Activated naive CD4-positive, alpha-beta T cell (primary cell): ENCODE data around the gene SPIRE2.

Experiments used
- DNase-seq, 4 experiments: peaks; one replicate each; lab custom pipeline; 2025; lab: John Stamatoyannopoulos, UW

SPIRE2 gene

DNA sequence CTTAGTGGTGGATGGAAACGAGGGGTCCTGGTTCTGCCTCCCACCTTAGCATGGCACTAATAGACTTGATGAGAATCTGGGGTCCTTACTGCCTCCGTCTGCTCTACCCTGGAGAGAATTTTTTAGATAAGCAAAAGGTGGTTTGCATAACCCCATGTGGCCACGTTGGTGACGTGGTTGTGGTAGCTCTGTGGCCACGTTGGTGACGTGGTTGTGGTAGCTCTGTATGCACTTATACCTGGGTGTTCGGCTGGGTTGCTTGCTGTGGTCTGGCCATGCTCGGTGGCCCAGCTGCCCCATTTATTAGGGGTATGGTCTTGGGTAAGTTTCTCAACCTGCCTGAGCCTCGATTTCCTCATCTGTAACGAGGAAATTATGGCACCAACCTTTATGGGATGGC, 13.0 kb downstream of the SPIRE2 start:
- DNase-seq: no peak

DNA sequence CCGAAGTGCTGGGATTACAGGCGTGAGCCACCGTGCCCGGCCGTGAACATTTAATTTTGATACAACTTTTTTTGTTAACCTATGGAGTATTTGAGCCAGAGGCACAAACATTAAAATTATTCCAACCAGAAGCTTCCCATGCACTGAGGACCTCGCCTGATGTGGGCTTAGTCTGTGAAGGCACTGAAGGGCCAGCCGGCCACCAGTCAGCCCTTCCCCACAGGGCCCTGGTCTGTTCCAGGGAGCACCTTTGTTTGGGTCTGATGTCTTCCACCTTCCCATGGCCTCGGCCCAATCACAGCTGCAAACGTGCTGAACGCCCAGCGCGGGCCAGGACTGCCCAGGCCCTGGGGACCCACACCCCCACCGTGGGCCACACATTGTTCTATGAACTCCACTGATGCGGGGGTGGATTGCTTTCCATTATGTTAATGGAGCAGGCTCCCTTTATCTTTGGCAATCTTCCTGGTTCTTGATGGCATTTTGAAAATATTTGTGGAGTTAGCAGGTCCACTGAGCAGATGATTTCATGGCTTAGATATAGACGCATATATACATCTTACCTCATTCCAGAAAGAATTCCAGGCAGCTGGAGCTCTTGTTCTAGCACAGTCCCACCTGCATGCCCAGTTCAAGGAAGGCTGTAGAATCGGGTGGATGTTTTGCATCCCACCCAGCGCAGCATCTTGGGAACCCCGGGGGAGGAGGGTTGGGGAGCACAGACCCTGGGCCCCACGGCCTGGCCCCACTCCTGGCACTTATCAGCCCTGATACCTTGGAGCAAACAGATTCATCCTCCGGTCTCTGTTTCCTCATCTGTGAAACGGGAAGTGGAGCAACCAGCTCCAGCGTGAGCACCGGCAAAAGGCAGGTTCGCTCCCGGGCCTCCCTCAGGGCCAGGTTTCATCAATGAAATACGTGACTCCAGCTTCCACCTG, 14.5 kb downstream of the SPIRE2 start:
- DNase-seq: no peak

GRCh38 chr16:89843409-89844350, 15.4 kb downstream of the SPIRE2 start:
- no peak for DNase-seq

DNA sequence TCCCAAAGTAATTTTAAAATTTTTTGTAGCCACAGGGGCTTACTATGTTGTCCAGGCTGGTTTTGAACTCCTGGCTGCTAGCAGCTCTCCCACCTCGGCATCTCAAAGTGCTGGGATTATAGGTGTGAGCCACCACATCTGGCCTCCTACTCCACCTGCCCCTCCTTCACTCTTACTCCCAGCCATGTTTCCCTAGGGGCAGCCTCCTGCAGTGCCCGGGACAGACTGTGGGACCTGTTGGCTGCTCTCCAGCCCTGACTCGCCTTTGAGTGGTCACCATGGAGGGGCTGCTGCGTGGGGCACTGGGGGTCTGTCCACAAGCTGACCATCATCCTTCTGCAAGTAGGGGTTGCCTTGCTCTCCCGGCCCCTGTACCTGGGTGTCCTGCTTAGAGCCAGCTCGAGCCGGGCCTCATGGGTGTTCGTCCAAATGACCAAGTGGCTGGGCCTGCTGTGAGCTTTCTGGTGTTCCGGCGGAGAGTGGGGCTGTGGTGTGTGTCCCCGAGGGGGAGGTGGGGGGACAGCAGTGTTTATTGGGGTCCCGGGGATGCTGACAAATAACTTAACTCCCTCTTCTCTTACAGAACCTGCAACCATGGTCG, 16.6 kb downstream of the SPIRE2 start:
- no peak for DNase-seq

- DNase-seq: peak in 1 of 4 experiments; percentile 11
These were observed 17.1 kb downstream of the SPIRE2 start for GRCh38 chr16:89845417-89845816.

DNA sequence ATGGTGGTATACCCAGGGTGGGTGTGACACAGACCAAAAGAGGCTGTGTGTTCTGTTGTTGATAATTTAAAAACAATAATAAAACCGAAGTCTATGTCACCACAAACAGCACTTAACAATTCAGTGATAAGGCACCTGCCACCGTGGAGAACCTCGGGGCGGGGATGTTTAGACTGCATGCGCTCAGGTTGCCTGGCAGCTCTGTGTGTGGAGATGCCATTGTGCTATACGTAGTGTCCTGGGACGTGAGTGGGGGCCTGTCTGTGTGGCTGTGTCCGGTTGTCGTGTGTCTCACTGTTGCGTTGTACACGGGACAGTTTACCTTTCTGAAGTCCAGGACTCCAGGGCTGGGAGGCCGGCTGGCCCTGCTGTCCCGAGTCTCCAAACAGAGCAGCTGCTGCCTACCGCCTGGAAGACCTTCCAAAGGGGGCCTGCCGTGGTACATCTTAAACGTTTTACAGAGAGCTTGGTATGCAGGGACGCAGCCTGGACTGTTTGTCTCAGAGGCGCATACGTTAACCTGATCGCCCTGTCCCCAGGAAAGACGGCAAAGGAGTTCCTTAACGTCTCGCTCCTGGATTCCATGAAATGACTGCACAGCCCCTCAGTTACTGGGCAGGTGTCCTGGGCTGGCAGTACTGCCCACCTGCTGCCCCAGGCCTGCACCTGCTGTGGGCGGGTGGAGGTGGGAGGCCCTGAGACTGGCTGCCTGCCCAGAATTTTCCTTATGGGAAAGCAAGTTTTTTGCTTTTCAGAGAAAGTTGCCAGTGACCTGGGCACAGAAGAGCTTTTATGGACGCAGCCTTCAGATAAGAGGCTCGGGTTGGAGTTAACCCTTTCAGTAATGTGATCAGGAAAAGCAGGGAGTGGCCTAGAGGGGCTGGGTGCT, 19.0 kb downstream of the SPIRE2 start:
- no peak for DNase-seq

DNA sequence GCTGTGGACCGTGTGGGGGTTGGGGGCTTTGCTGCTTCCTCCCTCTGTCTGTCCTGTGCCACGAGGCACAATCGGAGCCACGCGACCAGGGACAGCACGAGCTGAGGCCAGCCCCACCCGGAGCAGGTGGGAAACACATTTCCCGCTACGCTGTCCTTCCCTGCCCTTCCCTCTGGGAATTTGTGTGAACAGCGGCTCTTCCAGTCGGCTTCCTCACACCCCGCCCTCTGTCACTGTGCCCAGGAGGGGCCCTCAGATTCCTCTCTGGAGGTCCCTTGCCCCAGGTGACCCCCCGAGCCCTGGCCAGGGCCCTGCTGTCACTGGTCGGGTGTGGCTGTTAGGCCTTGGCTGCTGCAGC, 19.6 kb downstream of the SPIRE2 start:
- DNase-seq: no peak

DNA sequence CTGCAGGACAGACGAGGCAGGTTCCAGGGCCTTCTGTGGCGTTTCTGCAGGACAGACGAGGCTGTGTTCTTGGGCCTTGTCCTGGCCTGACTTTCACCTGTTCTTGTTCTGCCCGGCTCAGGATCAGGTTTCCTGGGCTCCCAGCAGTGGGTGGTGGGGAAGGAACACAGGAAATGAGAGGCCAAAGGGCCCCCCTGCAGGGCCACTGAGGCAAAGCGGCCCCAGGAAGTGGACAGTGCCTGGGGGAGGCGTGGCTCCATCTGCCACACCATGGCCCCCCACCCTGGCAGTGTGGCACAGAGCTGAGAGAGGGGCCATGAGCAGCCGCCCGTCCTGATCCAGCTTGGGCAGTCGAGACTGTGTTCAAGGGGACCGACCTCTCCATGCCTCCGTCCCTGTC, 20.7 kb downstream of the SPIRE2 start:
- no peak for DNase-seq

GRCh38 chr16:89853306-89853993, 25.2 kb downstream of the SPIRE2 start:
- DNase-seq: no peak

GRCh38 chr16:89855301-89855945, 27.1 kb downstream of the SPIRE2 start:
- DNase-seq: no peak

DNA sequence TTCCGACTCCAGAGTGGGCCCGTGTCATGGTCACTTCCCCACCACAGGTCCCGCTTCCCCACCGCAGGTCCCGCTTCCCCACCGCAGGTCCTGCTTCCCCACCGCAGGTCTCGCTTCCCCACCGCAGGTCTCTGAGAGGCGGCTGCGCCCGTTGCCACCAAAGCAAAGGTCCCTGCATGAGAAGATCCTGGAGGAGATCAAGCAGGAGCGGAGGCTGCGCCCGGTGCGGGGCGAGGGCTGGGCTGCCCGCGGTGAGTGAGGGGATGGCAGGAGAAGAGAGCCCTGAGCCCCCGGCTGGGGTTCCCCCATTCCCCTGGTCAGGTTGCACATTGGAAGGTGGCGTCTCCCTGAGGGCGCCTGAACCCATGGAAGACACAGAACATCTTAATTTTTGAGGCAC, 27.7 kb downstream of the SPIRE2 start:
- DNase-seq: no peak

GRCh38 chr16:89858973-89859614, 30.8 kb downstream of the SPIRE2 start:
- no peak for DNase-seq

DNA sequence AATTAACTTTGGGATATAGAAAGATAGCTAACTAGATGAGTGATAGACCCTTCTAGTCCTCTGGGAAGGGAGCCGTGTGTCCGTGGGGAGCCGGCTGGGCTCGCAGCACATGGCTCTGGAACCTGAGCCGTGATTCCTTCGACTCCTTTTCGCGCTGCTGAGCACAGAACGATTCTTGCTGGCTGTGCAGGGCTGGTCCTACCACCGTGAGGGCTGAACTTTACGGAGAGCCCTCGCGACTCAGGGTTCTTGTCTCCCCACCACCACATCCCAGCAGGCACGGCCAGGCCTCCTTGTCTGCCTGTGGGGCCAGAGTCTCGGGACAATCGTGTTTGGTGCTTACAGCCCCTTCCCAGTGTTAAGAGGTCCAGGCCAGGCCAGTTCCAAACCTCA, 31.3 kb downstream of the SPIRE2 start:
- no peak for DNase-seq

DNA sequence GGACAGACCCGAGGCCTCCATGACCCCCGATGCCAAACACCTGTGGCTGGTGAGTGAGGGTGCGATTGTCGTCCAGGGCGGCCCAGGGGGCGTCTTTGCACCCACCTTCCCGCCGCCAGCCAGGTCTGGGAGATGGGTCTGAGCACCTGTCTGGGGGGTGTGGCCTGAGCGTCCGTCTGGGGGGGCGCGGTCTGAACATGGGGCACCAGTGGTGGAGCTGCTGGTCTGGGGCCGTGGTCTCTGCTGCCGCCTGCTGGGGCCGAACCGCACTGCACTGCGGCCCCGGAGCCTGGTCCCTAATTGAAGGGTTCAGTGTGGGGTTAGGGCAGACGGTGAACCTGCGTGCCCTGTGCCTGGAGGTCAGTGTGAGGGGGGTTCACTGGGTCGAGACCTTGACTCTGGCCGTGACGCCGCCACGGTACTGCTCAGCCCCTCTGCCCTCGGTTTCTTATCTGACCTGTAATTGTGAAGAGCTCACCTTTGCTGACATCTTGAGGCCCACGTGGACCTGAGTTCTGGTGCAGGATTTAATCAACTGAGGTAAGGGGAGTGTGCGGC, 32.6 kb downstream of the SPIRE2 start:
- peak; percentile 50 to 69 (median 62) for DNase-seq

GRCh38 chr16:89861648-89862047, 33.4 kb downstream of the SPIRE2 start:
- no peak for DNase-seq

DNA sequence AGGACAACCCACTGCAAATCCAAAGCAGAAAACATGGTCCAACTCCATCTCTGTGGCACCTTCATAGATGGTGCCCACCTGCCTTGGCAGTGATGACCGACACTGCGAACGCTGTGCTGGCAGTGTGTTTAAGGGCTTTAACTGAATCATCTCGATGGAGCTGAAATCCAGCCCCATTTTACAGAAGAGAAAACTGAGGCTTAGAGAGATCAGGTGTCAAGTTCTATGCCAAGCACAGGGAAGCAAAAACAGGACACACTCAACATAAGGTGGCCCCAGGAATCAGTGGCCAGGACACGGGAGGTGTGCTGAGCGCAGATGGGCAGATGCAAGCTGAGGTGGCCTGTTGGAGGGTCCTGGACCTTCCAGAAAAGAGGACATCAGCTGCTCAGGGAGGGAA, 34.5 kb downstream of the SPIRE2 start:
- DNase-seq: no peak

DNA sequence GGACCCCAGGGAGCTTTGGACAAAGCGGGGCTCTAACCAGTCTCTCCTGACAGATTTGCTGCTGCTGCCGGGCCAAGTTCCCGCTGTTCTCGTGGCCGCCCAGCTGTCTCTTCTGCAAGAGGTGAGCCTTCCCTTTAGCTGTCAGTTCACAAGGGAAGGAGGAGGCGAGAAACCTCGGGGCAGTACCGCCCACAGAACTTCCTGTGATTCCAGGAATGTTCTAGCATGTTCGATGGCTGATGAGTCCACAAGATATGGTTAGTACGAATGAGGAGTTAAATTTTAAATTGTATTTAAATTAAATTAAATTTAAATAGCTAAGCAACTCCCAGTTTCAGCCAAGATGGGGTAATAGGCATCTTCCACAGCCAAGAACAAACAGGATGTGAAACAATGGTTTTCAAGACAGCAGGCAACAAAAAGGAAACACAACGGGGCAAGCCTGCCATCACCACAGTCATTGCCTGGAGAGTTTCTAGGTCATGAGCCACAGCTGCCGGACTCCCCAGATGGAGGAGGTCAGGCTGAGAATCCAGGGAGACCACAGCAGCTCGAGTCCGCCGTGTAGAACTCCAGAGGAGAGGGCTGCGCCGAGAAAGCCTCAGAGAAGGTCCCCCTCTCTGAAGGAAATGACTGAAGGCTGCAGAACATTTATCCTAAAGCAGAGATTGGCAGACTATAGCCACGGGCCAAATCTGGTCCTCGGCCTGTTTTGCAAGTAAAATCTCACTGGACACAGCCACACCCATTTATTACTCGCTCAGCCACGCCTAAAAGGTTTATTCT, 35.7 kb downstream of the SPIRE2 start:
- DNase-seq: peak in 1 of 4 experiments; percentile 9

- DNase-seq: no peak
These were observed 36.2 kb downstream of the SPIRE2 start for GRCh38 chr16:89864527-89864820.

DNA sequence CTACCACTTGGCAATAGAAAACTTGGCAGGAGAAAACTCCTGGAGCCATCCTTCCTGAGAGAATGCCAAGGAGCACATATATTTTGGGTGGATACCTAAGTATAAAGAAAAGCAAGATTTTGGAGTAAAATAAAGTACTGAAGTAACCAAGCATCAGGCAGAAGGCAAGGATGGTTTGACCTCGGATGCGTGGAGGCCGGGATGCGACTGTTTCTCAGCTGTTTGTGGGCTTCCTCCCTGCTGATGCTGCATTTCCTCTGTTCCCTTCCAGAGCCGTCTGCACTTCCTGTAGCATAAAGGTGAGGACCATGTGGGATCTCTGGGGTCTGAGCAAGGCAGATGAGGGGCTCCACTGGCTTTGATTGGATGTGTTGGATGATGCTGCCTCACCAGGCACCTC, 39.6 kb downstream of the SPIRE2 start:
- DNase-seq: no peak
